Urinary bladder (tissue), 4 donors: ENCODE measurements around the gene POLE. TPM values are rescaled to one million over a fixed set of nuclear protein-coding genes. Genes with fewer than 3 reads are reported as not detected.
A peak's percentile ranks its signal among the peaks of the same experiment; 100 is the strongest.

Source experiments
- DNase-seq: peaks from one replicate; pipeline ENCODE4 v3.0.0-alpha.2; 2015; ENCODE audit errors: extremely low spot score
- H3K27ac ChIP-seq: one replicate; pipeline ENCODE4 v1.5.1; 2013; ENCODE audit warnings: low read depth, mild to moderate bottlenecking, moderate library complexity
- H3K36me3 ChIP-seq: one replicate; pipeline ENCODE4 v1.6.1; 2013; ENCODE audit warnings: mild to moderate bottlenecking, moderate library complexity; ENCODE audit not compliant: insufficient read depth
- H3K4me1 ChIP-seq: one replicate; pipeline ENCODE4 v1.6.1; 2013; ENCODE audit warnings: mild to moderate bottlenecking, moderate library complexity; ENCODE audit not compliant: insufficient read depth
- H3K4me3 ChIP-seq: one replicate; pipeline ENCODE4 v1.5.1; 2013; ENCODE audit warnings: low read depth, low read length
- WGBS: extraction: QIAGEN DNeasy Blood & Tissue Kit; methylation state at CpG from one replicate; pipeline ENCODE4 v1.1.7; 2013; 5-methylcytosine and 5-hydroxymethylcytosine counted together
- polyA plus RNA-seq: library from polyadenylated mRNA; stranded (reverse); fragments of 200-250 nt; gene quantifications from one replicate; pipeline ENCODE4 v1.2.3, GENCODE V29; 2013
- total RNA-seq: library from RNA; depleted of rRNA; stranded (reverse); fragments of >200 nt; gene quantifications from one replicate; pipeline ENCODE4 v1.2.3, GENCODE V29; 2014
- donor health status: healthy with polysubstance abuse.
- donor health status: healthy.

Gene POLE
- total and polyA plus RNA-seq, 2 donors: 17.9 to 49.7 TPM

DNA sequence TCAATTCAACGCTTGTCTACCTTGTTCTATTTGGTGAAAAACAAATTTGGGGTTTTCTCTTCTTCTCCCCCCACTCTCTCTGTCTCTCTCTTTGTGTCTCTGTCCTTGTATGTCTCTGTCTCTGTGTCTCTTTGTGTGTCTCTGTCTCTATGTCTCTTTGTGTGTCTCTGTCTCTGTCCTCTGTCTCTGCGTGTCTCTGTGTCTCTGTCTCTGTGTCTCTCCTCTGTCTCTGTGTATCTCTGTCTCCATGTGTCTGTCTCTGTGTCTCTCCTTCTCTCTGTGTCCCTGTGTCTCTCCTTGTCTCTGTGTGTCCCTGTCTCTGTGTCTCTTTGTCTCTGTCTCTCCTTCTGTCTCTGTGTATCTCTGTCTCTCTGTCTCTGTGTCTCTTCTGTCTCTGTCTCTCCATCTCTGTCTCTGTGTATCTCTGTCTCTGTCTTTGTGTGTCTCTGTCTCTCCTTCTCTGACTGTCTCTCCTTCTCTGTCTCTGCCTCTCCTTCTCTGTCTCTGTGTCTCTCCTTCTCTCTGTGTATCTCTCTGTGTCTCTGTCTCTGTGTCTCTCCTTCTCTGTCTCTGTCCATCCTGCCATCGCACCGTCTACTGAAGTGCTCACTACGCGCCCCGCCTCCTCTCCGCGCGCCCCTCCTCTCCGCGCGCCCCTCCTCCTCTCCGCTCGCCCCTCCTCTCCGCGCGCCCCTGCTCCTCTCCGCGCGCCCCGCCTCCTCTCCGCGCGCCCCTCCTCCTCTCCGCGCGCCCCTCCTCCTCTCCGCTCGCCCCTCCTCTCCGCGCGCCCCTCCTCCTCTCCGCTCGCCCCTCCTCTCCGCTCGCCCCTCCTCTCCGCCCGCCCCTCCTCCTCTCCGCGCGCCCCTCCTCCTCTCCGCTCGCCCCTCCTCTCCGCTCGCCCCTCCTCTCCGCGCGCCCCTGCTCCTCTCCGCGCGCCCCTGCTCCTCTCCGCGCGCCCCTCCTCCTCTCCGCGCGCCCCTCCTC is 89.5 kb downstream of the POLE start:
- peak overlapping the region; percentile 24 for H3K4me3 ChIP-seq
- no peak for DNase-seq
- no peak overlapping the region for H3K27ac ChIP-seq
- H3K4me1 ChIP-seq: no peaks in the 10 kb centered on the region
- 6% methylated on average over 31 of the region's 58 CpGs for WGBS
- H3K36me3 ChIP-seq: no peaks in the 10 kb centered on the region

DNA sequence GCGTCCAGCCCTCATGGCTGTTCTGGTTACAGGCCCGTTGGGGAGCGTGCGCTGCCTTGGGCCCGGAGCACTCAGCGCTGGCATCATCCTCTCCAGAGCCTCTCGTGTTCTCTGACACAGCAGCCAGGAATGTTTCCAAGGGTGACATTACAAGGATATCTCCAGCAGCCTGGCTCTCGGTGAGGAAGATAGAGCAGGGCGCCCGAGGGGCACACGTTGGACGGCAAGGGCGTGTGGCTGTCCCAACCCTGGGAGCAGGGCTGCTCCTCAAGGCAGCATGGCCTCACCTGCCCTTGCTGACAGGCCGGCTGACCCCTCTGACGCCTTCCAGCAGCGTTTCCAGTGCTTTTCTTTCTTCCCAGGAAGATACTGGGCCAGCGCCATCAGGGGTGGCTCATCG is 91.1 kb downstream of the POLE start:
- Histone ChIP-seq H3K4me1 (no peaks in the 10 kb centered on the region), H3K4me3 (no peak overlapping the region), H3K36me3 (no peaks in the 10 kb centered on the region), H3K27ac (no peak overlapping the region)
- 70% methylated on average over 18 of the region's 18 CpGs for WGBS
- DNase-seq: no peak

DNA sequence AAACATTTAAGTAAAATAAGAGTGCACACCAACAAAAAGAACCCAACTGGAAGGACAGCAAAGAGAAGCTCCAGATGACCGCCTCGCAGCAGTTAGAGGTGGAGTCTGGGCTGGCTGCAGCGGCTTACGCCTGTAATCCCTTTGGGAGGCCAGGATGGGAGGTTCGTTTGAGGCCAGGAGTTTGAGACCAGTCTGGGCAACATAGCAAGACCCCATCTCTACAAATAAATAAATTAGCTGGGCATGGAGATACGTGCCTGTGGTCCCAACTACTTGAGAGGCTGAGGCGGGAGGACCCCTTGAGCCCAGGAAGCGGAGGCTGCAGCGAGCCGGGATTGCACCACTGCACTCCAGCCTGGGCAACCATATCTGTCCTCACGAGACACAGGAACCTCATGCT is 92.0 kb downstream of the POLE start:
- Histone ChIP-seq H3K27ac (no peak overlapping the region), H3K4me3 (no peak overlapping the region), H3K36me3 (no peaks in the 10 kb centered on the region), H3K4me1 (no peaks in the 10 kb centered on the region)
- DNase-seq: no peak
- 88% methylated on average over 11 of the region's 11 CpGs for WGBS

DNA sequence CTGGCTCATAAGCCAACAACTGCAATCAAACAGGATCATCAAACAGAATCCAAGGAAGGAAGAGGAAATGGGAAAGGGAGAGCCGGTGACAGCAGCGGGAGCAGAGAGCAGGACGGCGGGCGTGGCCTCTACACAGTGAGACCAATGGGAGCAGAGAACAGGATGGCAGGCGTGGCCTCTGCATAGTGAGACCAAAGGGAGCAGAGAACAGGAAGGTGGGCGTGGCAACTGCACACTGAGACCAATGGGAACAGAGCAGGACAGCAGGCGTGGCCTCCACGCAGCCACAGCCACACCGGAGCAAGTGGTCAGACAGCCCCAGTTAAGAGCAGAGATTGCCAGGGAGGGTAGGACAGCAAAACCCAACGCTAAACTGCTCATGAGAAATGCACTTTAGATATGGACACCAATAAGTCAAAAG is 93.2 kb downstream of the POLE start:
- peak; percentile 74 for DNase-seq
- H3K36me3 ChIP-seq: no peaks in the 10 kb centered on the region

DNA sequence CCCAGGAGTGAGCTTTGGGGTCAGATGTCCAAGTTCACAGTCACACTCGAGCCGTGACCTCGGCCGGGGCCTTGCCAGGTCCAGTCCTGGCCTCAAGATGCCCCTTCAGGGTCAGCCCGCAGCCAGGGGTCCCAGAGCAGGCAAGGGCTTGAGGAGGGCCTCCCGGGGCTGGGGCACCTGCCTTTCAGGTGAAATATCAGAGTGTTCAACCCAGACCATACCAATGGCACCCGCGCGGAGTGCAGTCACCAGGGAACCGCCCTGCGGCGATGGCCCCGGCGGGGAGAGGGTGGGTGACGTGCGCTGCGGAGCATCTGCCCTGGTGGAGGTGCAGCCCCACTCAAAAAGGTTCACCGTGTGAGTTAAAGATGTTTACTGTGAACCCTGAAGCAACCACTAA is 93.6 kb downstream of the POLE start:
- Histone ChIP-seq H3K4me1 (no peaks in the 10 kb centered on the region), H3K4me3 (no peak overlapping the region), H3K36me3 (no peaks in the 10 kb centered on the region), H3K27ac (no peak overlapping the region)
- no peak for DNase-seq
- 82% methylated on average over 18 of the region's 18 CpGs for WGBS

More for the DNA sequence above, 93.2 kb downstream of the POLE start:
- WGBS: 42% methylated on average over 11 of the region's 11 CpGs
- H3K27ac ChIP-seq: no peak overlapping the region
- no peaks in the 10 kb centered on the region for H3K4me1 ChIP-seq
- no peak overlapping the region for H3K4me3 ChIP-seq

DNA sequence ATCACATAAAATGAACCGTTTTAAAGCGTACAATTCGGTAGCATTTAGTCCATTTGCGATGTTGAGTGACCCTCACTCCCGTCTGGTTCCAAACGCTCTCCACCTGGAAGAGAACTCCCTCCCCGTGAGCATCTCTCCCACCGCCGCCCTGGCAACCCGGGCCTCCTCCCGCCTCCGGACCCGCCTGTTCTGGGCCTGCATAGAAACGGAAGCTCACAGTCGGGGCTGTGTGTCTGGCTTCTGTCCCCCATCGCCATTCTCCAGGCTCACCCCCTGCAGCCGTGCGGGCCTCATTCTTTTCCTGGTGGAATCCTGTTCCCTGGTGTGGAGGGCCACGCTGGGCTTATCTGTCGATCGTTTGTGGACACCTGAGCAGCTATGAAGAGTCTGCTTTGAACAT is 94.1 kb downstream of the POLE start:
- 77% methylated on average over 21 of the region's 21 CpGs for WGBS
- no peaks in the 10 kb centered on the region for H3K36me3 ChIP-seq
- DNase-seq: no peak
- H3K4me1 ChIP-seq: no peaks in the 10 kb centered on the region
- H3K4me3 ChIP-seq: no peak overlapping the region
- no peak overlapping the region for H3K27ac ChIP-seq

DNA sequence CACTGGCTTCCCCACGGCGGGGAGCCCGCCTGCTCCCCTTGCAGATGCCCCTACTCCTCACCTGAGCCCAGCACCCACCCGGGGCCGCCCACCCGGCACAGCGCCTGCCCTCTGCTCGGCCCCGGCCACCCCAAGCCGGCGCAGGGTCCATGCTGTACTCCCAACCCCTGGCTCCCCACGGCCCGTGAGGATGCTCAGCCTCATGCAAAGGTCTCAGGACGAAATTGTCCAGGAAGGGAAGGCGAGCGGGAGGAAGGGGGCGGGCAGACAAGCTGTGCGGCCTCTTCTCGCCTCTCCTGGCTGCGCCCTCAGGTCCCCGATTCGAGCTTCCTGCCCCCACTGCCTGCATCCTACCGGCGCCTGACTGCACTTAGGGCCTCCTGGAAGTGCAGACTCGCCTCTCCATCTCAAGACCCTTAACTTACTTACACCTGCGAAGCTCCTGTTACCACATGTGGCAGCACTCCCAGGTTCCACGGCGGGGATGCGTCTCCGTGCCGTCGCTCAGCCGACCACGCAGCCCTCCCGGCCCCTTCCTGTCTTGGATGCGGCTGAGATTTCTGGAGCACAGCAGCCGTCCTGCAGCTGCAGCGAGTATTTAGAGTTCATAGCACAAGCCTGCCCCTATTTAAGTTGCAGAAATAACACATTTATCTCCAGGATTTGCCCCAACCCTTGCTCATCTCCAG is 94.7 kb downstream of the POLE start:
- WGBS: 85% methylated on average over 38 of the region's 38 CpGs
- no peaks in the 10 kb centered on the region for H3K36me3 ChIP-seq

DNA sequence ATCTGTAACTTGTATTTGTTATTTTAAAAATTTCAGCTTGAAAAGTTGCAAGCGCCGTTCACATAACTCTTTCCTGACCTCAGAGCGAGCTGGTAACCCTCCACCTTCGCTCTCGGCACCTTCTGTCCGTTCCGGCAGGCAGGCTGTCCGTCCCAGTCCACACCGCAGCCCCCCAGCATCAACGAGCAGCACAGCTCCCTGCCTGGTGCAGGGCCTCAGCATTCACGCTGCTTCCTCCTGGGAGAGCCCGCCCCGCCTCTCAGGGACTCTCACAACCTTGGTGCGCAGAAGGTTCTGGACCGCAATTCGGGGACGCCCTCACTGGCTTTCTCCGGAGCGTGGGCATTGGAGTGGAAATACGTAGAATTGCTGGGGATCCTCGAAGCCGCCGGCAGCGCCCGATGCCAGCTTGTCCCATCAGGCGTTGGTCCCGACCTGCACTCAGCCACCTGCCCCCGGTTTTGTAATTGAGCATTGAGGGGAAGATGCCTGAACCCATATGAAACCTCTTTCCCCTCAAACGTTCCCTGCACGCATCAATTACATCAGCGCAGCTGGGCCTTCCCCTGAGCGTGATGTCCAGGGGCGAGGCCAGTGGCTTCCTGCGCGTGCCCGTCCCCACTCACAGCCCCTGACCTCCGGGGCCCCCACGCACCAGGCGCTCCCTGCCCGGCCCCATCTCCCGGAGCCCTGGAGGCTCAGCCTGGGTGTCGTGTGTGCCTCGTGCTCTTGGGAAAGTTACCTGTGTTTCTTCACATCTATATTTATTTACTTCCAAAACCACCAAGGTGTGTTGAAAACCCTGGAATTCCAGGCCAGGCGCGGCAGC is 95.8 kb downstream of the POLE start:
- H3K4me3 ChIP-seq: no peak overlapping the region
- H3K27ac ChIP-seq: no peak overlapping the region
- no peaks in the 10 kb centered on the region for H3K36me3 ChIP-seq
- DNase-seq: no peak
- WGBS: 92% methylated on average over 45 of the region's 45 CpGs
- no peaks in the 10 kb centered on the region for H3K4me1 ChIP-seq

More for the DNA sequence above, 94.7 kb downstream of the POLE start:
- DNase-seq: no peak
- Histone ChIP-seq H3K27ac (no peak overlapping the region), H3K4me3 (no peak overlapping the region), H3K4me1 (no peaks in the 10 kb centered on the region)

DNA sequence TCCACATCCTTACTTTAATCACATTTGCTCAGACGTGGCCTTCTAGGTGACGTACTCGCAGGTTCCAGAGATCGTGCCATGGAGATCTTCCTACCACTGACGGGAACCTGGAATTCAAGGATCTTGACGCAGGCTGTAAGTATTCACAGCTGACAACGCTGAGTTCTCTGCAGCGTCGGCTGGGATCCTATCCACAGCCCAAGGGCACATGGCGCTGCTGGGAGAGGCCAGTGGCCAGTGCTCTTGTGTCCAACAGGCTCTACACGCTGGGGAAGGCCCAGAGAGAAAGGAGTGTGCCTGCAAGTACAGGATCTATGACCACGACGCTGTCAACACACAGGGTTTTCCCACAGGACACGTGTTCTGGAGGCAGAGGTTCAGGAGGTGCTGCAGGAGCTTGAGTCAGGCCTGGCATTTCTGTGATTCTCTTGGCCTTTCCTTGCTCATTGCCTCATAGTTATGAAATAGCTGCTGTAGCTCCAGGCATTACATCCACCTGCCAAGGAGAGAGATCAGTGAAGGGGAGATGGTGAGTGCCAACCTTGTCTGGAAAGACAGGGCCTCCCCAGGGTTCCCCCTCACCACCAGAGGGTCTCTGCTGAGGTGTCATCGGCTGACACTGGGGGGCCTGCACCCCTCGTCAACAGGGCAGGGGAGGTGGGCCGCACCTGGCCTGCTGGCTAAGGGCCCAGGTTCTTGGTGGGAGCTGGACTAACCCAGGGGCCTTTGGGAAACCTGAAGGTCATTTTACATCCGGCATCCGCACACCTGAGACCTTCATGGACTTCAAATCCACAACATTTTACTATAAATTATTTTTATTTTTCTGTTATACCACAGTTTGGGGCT is 98.1 kb downstream of the POLE start:
- Histone ChIP-seq H3K36me3 (no peaks in the 10 kb centered on the region), H3K4me1 (no peaks in the 10 kb centered on the region), H3K4me3 (no peak overlapping the region), H3K27ac (no peak overlapping the region)
- 81% methylated on average over 19 of the region's 19 CpGs for WGBS
- no peak for DNase-seq

DNA sequence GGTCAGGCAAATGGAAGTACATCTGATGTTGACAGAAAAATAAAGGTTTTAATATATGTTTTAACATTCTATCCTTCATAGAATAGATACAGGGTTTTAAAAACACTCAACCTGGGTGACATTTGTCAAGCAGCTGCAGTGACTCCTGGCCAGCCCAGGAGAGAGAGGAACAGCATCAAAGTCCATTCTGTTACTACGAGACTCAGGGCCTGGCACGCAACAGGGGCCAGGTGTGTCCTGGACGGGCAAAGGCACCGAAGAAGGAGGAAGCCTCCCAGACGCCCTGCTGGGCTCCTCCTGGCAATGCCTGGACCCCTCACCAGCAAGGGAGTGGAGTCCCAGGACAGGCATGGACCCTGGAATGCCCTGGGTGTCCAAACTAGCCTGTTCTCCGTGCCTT is 98.8 kb downstream of the POLE start:
- DNase-seq: no peak
- WGBS: 89% methylated on average over 6 of the region's 6 CpGs
- Histone ChIP-seq H3K27ac (no peak overlapping the region), H3K4me1 (no peaks in the 10 kb centered on the region), H3K4me3 (no peak overlapping the region), H3K36me3 (no peaks in the 10 kb centered on the region)

DNA sequence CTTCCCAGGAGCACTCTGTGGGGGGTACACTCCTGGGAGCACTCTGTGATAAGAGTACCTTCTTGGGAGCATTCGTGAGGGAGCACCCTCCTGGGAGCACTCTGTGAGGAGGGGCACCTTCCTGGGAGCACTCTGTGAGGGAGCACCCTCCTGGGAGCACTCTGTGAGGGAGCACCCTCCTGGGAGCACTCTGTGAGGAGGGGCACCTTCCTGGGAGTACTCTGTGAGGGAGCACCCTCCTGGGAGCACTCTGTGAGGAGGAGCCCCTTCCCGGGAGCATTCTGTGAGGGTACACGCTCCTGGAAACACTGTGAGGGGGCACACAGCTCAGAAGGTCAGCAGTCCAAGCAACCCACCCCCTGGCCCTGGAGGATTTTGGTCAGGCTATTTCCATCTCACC is 99.4 kb downstream of the POLE start:
- H3K36me3 ChIP-seq: no peaks in the 10 kb centered on the region
- no peaks in the 10 kb centered on the region for H3K4me1 ChIP-seq
- H3K27ac ChIP-seq: no peak overlapping the region
- WGBS: 69% methylated on average over 3 of the region's 3 CpGs
- H3K4me3 ChIP-seq: no peak overlapping the region
- no peak for DNase-seq

DNA sequence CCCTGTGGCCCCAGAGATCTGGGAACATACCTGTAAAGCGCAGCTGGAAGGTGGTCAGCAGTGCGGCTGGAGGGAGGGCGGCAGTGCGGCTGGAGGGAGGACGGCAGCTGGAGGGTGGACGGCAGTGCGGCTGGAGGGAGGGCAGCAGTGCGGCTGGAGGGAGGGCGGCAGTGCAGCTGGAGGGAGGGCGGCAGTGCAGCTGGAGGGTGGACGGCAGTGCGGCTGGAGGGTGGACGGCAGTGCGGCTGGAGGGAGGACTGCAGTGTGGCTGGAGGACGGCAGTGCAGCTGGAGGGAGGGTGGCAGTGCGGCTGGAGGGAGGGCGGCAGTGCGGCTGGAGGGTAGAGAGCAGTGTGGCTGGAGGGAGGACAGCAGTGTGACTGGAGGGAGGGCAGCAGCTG is 100.2 kb downstream of the POLE start:
- Histone ChIP-seq H3K4me1 (no peaks in the 10 kb centered on the region), H3K36me3 (peaks cover 2% of the 10 kb centered on the region), H3K27ac (no peak overlapping the region), H3K4me3 (no peak overlapping the region)
- DNase-seq: no peak
- WGBS: 84% methylated on average over 18 of the region's 18 CpGs

DNA sequence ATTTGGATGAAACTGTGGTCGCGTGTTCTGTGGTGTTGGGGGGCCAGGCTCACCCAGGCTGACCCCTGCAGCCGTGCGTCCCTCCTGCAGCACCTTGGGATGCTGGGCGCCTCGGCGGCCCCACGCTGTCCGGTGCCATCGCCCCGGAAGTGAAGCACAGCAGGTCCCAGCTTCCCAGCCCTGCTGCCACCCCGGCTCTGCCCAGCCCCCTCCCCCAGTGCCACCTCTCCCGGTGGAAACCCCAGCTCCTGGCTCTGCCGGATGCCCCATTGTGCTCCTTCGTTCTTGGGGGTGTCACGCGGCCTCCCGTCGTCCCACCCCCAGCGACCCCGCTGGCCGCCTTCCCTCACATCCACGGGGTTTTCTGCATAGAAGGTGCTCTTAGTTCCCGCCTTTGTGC is 102.0 kb downstream of the POLE start:
- Histone ChIP-seq H3K4me1 (no peaks in the 10 kb centered on the region), H3K36me3 (peaks cover 2% of the 10 kb centered on the region), H3K27ac (no peak overlapping the region), H3K4me3 (no peak overlapping the region)
- 83% methylated on average over 24 of the region's 24 CpGs for WGBS
- no peak for DNase-seq
